Tibial nerve (tissue), 4 donors: ENCODE data around the gene ETF1.

ENCODE experiments used
- EP300 ChIP-seq, 2 donors: sonication (generic); formaldehyde crosslinking; IDR thresholded peaks; one replicate each; pipeline ENCODE4 v1.6.1; 2017; ENCODE audit warnings: antibody characterized with exemption in 2 of 2, mild to moderate bottlenecking in 1 of 2
- TF ChIP-seq, protein P1 (sequence below), 5 experiments: fragments of 200-600 bp in 3 of 5; fragments of 450-650 bp in 2 of 5; sonication (generic) in 3 of 5; IDR thresholded peaks; one replicate each; pipeline ENCODE4 v1.5.1; 2016 to 2019; ENCODE audit warnings: antibody characterized with exemption in 5 of 5, mild to moderate bottlenecking in 3 of 5, moderate library complexity in 2 of 5

DNA sequence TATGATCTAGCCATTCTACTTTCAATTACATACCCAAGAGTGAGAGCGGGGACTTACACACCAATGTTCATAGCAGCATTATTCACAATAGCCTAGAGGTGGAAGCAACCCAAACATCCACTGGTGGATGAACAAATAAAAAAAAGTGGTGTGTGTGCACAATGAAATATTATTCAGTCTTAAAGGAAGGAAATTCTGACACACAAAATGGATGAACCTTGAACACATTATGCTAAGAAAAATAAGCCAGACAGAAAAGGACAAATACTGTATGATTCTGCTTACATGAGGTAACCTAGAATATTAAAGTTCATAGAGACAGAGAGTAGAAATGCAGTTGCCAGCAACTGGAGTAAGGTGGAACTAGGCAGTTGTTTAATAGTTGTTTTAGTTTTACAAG is 22.1 kb downstream of the ETF1 start:
- no peak for TF ChIP-seq EP300 (IDR thresholded peaks at IDR 0.05)
- TF ChIP-seq, protein P1, sequence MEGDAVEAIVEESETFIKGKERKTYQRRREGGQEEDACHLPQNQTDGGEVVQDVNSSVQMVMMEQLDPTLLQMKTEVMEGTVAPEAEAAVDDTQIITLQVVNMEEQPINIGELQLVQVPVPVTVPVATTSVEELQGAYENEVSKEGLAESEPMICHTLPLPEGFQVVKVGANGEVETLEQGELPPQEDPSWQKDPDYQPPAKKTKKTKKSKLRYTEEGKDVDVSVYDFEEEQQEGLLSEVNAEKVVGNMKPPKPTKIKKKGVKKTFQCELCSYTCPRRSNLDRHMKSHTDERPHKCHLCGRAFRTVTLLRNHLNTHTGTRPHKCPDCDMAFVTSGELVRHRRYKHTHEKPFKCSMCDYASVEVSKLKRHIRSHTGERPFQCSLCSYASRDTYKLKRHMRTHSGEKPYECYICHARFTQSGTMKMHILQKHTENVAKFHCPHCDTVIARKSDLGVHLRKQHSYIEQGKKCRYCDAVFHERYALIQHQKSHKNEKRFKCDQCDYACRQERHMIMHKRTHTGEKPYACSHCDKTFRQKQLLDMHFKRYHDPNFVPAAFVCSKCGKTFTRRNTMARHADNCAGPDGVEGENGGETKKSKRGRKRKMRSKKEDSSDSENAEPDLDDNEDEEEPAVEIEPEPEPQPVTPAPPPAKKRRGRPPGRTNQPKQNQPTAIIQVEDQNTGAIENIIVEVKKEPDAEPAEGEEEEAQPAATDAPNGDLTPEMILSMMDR (IDR thresholded peaks at IDR 0.05) = no peak
